Stimulated activated naive CD8-positive, alpha-beta T cell treated with anti-CD3 and anti-CD28 coated beads, Interleukin-15, Interleukin-2, amounts not matched to agents 100 ng/mL and 50 ng/mL, for 24 hours (primary cell): ENCODE data around the gene CPVL.
"Not testable (repeated sequence)": the region's sequence is repeated elsewhere in the genome, so short reads cannot be mapped to it uniquely, and the experiment has no call there.

Source experiments
- H3K27ac Mint-ChIP-seq: one replicate; pipeline ENCODE4 v1.8.0; 2021; ENCODE audit warnings: mild to moderate bottlenecking, mixed read lengths
- H3K27me3 Mint-ChIP-seq: one replicate; pipeline ENCODE4 v1.8.0; 2021; ENCODE audit warnings: mixed read lengths
- H3K36me3 Mint-ChIP-seq: one replicate; pipeline ENCODE4 v1.8.0; 2021; ENCODE audit warnings: low read depth, mixed read lengths
- H3K4me1 Mint-ChIP-seq: one replicate; pipeline ENCODE4 v1.8.0; 2021; ENCODE audit warnings: low read depth, mixed read lengths
- H3K4me3 Mint-ChIP-seq: one replicate; pipeline ENCODE4 v1.8.0; 2021; ENCODE audit warnings: mild to moderate bottlenecking, mixed read lengths
- H3K9me3 Mint-ChIP-seq: one replicate; pipeline ENCODE4 v1.8.0; 2021; ENCODE audit warnings: mixed read lengths

The CPVL gene

GRCh38 chr7:29116361-29117200 is 29.8 kb downstream of the CPVL start:
- Mint-ChIP-seq H3K27ac (no peak overlapping the region), H3K4me3 (no peak overlapping the region), H3K36me3 (no peaks in the 10 kb centered on the region), H3K9me3 (no peaks in the 10 kb centered on the region), H3K4me1 (peaks cover 11% of the 10 kb centered on the region), H3K27me3 (peaks cover 8% of the 10 kb centered on the region)

- Mint-ChIP-seq H3K27ac (no peak overlapping the region), H3K27me3 (peaks cover 8% of the 10 kb centered on the region), H3K4me1 (peaks cover 11% of the 10 kb centered on the region), H3K4me3 (no peak overlapping the region), H3K9me3 (no peaks in the 10 kb centered on the region), H3K36me3 (no peaks in the 10 kb centered on the region)
These were observed 30.6 kb downstream of the CPVL start for GRCh38 chr7:29115753-29116152.

- Mint-ChIP-seq H3K4me1 (peaks cover 11% of the 10 kb centered on the region), H3K4me3 (no peak overlapping the region), H3K27ac (no peak overlapping the region), H3K27me3 (peaks cover 8% of the 10 kb centered on the region), H3K9me3 (no peaks in the 10 kb centered on the region), H3K36me3 (no peaks in the 10 kb centered on the region)
These were observed 31.1 kb downstream of the CPVL start for GRCh38 chr7:29115130-29115687.

- H3K36me3 Mint-ChIP-seq, H3K27ac Mint-ChIP-seq, H3K27me3 Mint-ChIP-seq, H3K9me3 Mint-ChIP-seq, H3K4me3 Mint-ChIP-seq: not testable (repeated sequence)
- H3K4me1 Mint-ChIP-seq: peaks cover 14% of the 10 kb centered on the region
These were observed 32.1 kb downstream of the CPVL start for GRCh38 chr7:29114266-29114665.

- Mint-ChIP-seq H3K9me3 (no peaks in the 10 kb centered on the region), H3K36me3 (no peaks in the 10 kb centered on the region), H3K4me3 (no peak overlapping the region), H3K27ac (no peak overlapping the region), H3K27me3 (peaks cover 4% of the 10 kb centered on the region), H3K4me1 (peaks cover 14% of the 10 kb centered on the region)
These were observed 32.8 kb downstream of the CPVL start for GRCh38 chr7:29113384-29114102.

GRCh38 chr7:29112721-29113120 is 33.6 kb downstream of the CPVL start:
- Mint-ChIP-seq H3K27me3 (peaks cover 4% of the 10 kb centered on the region), H3K4me1 (peaks cover 14% of the 10 kb centered on the region), H3K9me3 (no peaks in the 10 kb centered on the region), H3K36me3 (no peaks in the 10 kb centered on the region), H3K4me3 (no peak overlapping the region), H3K27ac (no peak overlapping the region)

GRCh38 chr7:29109899-29110298 is 36.4 kb downstream of the CPVL start:
- H3K36me3 Mint-ChIP-seq: no peaks in the 10 kb centered on the region
- no peak overlapping the region for H3K4me3 Mint-ChIP-seq
- peaks cover 14% of the 10 kb centered on the region for H3K4me1 Mint-ChIP-seq
- H3K27ac Mint-ChIP-seq: no peak overlapping the region
- H3K9me3 Mint-ChIP-seq: no peaks in the 10 kb centered on the region
- H3K27me3 Mint-ChIP-seq: no peaks in the 10 kb centered on the region

GRCh38 chr7:29109358-29109757 is 37.0 kb downstream of the CPVL start:
- Mint-ChIP-seq H3K4me3 (no peak overlapping the region), H3K9me3 (no peaks in the 10 kb centered on the region), H3K27me3 (no peaks in the 10 kb centered on the region), H3K4me1 (peaks cover 14% of the 10 kb centered on the region), H3K27ac (no peak overlapping the region), H3K36me3 (no peaks in the 10 kb centered on the region)

- Mint-ChIP-seq H3K9me3 (no peaks in the 10 kb centered on the region), H3K36me3 (no peaks in the 10 kb centered on the region), H3K4me3 (no peak overlapping the region), H3K4me1 (peaks cover 3% of the 10 kb centered on the region), H3K27ac (no peak overlapping the region), H3K27me3 (no peaks in the 10 kb centered on the region)
These were observed 39.3 kb downstream of the CPVL start for GRCh38 chr7:29107056-29107455.

GRCh38 chr7:29106669-29106988 is 39.7 kb downstream of the CPVL start:
- no peaks in the 10 kb centered on the region for H3K36me3 Mint-ChIP-seq
- H3K27ac Mint-ChIP-seq: no peak overlapping the region
- H3K9me3 Mint-ChIP-seq: no peaks in the 10 kb centered on the region
- peaks cover 3% of the 10 kb centered on the region for H3K4me1 Mint-ChIP-seq
- no peaks in the 10 kb centered on the region for H3K27me3 Mint-ChIP-seq
- no peak overlapping the region for H3K4me3 Mint-ChIP-seq

GRCh38 chr7:29105752-29106668 is 40.3 kb downstream of the CPVL start:
- Mint-ChIP-seq H3K4me1 (peaks cover 3% of the 10 kb centered on the region), H3K4me3 (no peak overlapping the region), H3K27ac (no peak overlapping the region), H3K27me3 (no peaks in the 10 kb centered on the region), H3K36me3 (no peaks in the 10 kb centered on the region), H3K9me3 (no peaks in the 10 kb centered on the region)

- Mint-ChIP-seq H3K4me1 (peaks cover 3% of the 10 kb centered on the region), H3K27ac (no peak overlapping the region), H3K36me3 (no peaks in the 10 kb centered on the region), H3K9me3 (no peaks in the 10 kb centered on the region), H3K27me3 (no peaks in the 10 kb centered on the region), H3K4me3 (no peak overlapping the region)
These were observed 41.1 kb downstream of the CPVL start for GRCh38 chr7:29105191-29105590.

GRCh38 chr7:29102558-29103151 is 43.7 kb downstream of the CPVL start:
- Mint-ChIP-seq H3K4me3 (no peak overlapping the region), H3K27me3 (no peaks in the 10 kb centered on the region), H3K36me3 (no peaks in the 10 kb centered on the region)

GRCh38 chr7:29100924-29101323 is 45.4 kb downstream of the CPVL start:
- H3K27ac Mint-ChIP-seq: no peak overlapping the region
- no peaks in the 10 kb centered on the region for H3K27me3 Mint-ChIP-seq
- no peaks in the 10 kb centered on the region for H3K36me3 Mint-ChIP-seq
- H3K4me1 Mint-ChIP-seq: no peaks in the 10 kb centered on the region
- no peaks in the 10 kb centered on the region for H3K9me3 Mint-ChIP-seq
- no peak overlapping the region for H3K4me3 Mint-ChIP-seq

More at GRCh38 chr7:29102558-29103151, 43.7 kb downstream of the CPVL start:
- H3K4me1 Mint-ChIP-seq: no peaks in the 10 kb centered on the region
- H3K9me3 Mint-ChIP-seq: no peaks in the 10 kb centered on the region
- no peak overlapping the region for H3K27ac Mint-ChIP-seq
